HG03025 (cell line): ENCODE measurements around the gene FPGS.

Experiments used
- ATAC-seq: cut with Tn5 transposase; IDR thresholded peaks from one replicate; pipeline ENCODE4 v1.9.1; 2021; ENCODE audit warnings: mild to moderate bottlenecking, moderate library complexity; ENCODE audit not compliant: unreplicated experiment, low FRiP score

FPGS gene

DNA sequence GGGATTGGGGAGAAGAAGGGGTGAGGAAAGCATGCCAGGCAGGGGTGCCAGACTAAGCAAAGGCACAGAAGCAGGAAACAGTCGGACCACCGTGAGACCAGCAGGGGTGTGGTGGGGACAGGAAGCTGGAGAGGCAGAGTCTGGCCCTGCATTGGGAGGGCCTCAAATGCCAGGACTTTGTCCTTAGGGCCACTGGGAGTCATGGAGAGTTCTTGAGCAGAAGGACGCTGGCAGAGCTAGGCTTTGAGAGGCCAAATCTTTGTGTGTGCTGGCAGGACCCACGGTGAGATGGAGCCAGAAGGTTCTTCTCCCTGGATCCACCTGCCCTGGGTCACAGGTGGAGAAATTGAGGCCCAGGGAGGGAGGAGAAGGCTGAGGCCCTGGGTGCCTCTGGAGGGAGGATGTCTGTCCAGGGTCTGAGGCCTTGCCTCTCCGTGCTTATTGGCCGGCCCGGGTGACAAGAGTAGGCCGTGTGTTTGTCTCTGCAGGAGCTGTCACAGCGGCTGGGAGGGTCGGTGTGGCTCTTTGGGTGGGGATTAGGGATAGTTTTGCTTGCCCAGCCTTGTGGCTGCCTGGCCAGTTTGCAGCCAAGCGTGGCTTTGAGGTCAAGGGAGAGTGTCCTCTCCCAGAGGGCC is 53.5 kb downstream of the FPGS start:
- ATAC-seq = no peak

DNA sequence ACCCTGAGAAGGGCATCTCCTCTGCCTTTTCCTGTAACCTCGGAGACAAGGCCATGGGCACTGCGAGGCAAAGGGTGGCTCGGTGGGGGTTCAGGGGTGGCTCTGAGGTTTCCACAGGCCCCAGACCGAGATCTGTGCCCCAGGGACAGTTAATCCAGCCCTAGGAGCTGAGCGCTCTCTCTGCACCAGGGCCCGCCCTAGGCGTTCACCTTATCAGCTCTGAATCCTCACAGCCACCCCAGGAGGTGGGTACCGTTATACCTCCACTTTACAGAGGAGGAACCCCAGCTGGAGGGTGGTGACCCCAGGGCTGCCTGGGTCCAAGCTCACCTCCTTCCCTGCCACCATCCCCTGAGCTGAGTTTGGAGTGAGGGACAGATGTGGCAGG is 54.0 kb downstream of the FPGS start:
- ATAC-seq = no peak

DNA sequence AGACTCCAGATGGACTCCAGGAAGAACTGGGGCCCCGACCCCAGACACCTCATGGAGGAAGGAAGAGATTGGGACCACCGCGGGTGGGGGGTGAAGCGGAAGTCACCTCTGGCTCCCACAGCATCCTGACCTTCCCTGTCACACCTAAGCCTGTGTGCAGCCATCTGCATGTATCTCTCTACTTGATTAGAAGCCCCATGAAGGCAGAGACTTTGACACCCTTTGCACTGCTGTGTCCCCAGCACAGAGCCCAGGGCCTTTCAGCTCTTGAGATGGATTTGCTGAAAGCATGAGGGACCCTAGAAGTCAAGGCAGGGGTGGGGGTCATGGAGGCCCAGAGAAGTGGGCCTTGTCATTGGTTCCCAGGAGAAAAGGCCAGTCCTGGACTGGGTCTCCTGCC is 54.6 kb downstream of the FPGS start:
- ATAC-seq = no peak

DNA sequence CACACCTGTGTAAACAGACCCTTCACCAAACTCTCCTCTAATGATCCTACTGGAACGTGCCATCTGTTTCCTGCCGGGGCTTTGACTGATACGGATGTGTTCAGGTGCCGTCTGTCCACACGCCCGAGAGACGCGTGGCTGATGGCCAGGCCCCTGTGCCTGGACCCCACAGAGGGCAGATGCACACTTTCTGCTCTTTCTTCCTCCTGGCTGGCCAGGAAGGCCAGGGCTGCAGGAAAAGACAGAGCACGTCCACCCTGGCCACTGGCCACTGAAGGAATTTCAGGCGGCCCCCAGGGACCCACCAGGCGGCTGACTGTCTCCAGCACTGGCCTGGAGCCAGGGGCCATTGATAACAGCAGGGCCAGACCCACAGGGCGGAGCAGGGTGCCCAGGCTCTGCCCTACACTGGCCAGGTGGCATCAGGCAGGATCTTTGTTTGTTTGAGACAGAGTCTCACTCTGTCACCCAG is 55.4 kb downstream of the FPGS start:
- no peak for ATAC-seq

DNA sequence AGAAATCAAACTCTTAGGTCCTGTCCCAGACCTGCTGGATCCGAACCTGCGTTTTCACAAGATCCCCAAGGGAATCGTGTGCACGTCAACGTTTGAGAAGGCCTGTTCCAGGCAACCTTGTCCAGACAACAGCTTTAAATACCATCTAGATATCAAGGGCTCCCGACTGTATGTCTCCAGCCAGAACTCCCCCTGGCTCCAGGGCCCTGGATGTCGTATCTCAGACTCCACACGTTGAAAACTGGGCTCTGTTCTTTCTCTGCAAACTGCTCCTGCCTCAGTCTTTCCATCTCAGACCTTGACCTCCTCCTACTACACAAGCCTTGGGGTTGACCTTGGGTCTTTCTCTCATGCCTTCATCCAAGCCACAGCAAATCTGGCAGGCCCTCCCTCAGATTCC is 57.6 kb downstream of the FPGS start:
- no peak for ATAC-seq

DNA sequence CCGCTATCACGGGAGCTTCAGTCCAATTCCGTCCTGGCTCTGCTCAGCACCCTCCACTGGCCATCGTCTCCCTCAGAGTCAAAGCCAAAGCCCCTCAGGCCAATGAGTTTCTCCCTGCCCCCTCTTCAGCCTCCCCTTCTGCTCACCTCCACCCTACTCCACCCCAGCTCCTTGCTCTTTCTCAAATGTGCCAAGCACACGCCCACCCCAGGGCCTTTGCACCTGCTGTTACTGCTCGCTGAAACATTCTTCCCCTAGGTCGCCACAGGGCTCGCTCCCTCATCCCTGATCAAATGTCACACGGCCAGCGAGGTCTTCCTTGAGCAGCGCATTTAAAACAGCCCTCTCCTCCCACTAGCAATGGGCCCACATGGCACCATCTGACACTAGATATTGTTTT is 58.1 kb downstream of the FPGS start:
- ATAC-seq = no peak

DNA sequence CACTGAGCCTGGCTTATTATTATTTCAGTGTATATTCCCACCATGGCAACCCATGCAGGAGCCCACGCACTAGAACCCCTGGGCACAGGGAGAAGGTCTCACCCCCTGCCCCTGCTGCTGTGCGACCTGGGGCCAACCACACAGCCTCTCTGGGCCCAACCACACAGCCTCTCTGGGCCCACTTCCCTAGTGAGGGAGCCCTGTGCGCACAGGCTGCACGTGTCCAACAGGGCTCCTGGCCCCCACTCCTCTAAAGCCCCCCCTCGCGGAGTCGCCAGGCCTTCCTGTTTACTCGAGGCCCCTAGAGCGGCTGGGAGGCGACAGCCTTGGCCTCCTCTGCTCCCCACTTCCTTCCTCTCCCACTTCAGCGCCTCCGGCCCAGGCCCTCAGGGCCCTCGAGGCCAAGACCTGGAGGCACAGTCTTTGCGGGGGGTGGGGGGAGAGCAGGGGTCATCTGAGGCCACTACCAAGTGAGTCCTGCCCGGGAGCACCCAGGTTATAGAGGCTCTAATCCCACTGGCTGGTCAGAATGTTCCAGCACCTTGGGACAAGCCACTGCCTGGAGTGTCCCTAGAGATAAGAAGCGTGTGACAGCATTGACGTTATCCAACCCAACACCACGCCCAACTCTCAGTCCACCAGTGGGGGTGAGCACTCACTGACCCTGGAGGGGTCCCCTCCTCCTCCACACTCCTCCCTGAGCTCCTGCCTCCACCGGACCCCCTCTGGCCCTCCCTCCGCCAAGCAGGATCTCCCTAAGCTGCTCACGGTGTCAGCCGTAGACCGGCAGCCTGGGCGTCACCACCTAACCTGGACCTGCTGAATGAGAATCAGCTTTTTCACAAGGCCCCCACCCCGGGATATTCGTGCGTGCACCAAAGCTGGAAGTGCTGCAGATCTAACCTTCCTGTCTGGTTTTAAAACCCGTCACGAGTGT is 59.7 kb downstream of the FPGS start:
- ATAC-seq = no peak

DNA sequence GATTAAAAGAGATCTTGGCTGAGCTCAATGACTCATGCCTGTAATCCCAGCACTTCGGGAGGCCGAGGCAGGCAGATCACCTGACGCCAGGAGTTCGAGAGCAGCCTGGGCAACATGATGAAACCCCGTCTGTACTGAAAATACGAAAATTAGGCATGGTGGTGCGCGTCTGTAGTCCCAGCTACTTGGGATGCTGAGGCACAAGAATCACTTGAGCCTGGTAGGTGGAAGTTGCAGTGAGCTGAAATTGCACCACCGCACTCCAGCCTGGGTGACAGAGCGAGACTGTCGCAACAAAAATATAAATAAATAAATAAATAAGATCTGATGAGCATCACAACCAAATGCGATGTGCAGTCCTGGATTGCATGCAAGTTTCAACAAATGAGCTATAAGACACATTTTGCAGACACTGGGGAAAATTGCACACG is 60.5 kb downstream of the FPGS start:
- ATAC-seq = no peak
